HFF-Myc (cell line): Measurements from ENCODE around the gene SETBP1.

Experiments
- DNase-seq: peaks from one replicate; pipeline ENCODE4 v3.0.0-alpha.2; 2011; ENCODE audit warnings: low read depth; ENCODE audit errors: extremely low read depth
- H3K4me3 ChIP-seq: replicated peaks from 2 replicates; pipeline ENCODE4 v1.5.1; 2011; ENCODE audit warnings: low read depth, mild to moderate bottlenecking, control low read depth, low read length
- TF ChIP-seq, protein P1 (sequence below): IDR thresholded peaks from 2 replicates; pipeline ENCODE4 v1.5.1; 2012; ENCODE audit warnings: mild to moderate bottlenecking, low read depth, low read length, control low read depth; ENCODE audit errors: missing control alignments

Gene SETBP1

DNA sequence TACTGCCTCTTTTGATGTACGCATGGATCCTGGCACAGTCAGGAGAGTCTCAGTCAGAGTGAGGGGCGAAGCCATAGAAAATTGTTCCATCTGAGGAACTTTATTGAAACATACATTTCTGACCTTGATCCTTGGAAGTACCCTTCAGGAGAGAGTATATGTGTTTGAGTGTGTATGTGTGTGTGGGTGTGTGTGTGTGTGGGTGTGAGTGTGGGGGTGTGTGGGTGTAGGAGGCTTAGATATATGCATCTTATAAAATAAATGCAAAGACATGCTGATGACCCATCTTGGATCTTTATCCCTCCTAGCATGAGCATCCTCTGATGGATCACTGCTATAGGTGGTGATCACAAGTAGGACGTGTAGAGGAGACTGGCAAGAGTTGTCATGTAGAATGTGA is 93.5 kb downstream of the SETBP1 start:
- no peak for DNase-seq
- no peak overlapping the region for H3K4me3 ChIP-seq
- TF ChIP-seq, protein P1, sequence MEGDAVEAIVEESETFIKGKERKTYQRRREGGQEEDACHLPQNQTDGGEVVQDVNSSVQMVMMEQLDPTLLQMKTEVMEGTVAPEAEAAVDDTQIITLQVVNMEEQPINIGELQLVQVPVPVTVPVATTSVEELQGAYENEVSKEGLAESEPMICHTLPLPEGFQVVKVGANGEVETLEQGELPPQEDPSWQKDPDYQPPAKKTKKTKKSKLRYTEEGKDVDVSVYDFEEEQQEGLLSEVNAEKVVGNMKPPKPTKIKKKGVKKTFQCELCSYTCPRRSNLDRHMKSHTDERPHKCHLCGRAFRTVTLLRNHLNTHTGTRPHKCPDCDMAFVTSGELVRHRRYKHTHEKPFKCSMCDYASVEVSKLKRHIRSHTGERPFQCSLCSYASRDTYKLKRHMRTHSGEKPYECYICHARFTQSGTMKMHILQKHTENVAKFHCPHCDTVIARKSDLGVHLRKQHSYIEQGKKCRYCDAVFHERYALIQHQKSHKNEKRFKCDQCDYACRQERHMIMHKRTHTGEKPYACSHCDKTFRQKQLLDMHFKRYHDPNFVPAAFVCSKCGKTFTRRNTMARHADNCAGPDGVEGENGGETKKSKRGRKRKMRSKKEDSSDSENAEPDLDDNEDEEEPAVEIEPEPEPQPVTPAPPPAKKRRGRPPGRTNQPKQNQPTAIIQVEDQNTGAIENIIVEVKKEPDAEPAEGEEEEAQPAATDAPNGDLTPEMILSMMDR, result no peak

DNA sequence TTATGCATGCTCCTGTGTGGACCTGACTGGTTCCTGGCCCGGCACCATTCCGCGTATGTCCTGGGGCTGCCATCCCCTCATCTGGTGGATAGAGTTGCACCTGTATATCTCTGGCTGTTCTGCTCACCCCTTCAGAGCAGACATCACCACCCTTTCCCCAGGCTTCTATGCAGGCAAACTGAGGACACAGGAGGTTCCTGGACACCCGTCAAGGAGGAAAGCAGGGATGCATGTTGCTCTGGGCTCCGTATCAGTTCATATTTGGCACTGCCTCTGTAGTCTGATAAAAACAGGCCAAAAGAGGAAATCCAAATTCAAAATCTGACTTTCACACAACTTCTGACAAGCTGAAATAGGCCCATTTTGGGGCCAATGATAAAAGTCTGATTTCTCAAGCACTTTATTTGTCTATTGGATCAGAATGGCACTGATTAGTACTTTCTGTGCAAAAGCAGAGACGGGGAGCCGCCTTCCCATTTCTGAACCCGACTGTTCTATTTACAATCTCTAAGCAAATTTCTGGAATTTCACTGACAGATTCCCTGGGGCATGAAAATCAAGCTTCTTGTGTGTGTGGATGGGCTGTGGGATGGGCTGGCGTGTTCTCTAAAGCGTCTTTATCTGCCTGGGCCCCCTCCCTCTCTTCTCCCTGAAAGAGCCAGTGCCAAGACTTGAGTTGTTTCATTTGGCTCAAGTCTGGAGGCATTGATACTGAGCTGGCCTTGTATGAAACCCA is 96.9 kb downstream of the SETBP1 start:
- no peak overlapping the region for H3K4me3 ChIP-seq
- no peak for DNase-seq
- TF ChIP-seq, protein P1, result no peak

DNA sequence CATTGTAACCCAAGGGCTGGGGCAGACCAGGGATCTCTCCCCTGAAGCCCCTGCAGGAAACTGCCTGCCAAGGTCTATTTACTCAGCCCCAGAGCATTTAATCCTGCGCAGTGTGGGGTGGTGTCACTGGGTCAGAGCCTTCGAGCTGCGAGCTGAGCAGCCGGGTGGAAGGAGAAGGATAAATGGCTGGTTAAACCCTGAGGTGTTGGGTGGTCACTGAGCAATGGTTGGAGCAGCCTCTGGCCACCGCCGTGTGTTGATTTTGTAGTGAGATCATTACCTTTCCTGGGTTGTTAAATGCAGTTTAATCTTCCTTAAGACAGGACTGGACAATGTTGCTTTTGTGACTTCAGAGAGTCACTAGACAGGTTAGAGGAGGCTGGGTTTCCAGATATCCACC is 98.1 kb downstream of the SETBP1 start:
- H3K4me3 ChIP-seq, result no peak overlapping the region
- TF ChIP-seq, protein P1, result no peak
- DNase-seq, result no peak

DNA sequence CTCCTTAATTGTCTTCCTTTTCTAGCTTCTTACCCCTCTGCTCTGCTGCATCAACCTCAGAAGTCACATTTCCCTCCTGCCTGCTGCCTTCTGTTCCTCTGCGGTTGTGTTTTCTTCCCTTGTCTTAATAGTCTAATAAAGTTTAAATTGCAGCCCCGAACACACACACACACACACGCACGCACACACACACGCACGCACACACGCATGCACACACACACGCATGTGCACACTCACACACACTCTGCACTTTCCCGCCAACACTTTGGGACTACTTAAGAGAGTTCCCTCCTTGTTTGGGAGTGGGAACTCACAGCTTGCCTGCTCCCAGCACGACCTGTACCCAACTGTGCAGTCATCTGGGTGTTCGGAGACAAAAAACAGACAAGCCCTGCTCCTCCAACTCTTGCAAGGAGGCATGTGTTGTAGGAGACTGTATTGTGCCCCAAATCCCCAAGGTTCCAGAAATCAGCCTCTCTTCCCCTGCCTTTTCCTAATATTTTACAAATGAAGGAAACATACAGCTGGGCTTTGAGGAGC is 99.1 kb downstream of the SETBP1 start:
- TF ChIP-seq, protein P1, result no peak
- DNase-seq, result no peak
- H3K4me3 ChIP-seq, result no peak overlapping the region

DNA sequence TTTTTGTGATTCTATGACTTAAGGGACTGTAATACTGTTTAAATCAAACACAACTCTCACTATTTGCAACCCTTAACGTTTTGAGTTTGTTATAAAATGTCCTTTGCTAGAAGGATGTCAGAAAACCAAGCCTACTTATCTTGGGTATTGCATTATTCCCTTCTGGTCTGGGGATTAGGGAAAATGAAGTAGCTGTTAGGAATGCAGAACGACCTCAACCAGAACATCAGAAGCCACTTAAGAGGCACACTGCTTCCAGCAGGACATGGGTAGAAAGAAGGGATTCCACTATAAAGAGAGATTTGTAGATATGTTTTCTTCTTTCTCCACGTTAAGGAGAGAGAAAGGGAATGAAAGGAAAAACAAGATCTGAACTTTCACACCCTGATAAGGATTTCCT is 101.2 kb downstream of the SETBP1 start:
- TF ChIP-seq, protein P1, result no peak
- DNase-seq, result peak; percentile 9

DNA sequence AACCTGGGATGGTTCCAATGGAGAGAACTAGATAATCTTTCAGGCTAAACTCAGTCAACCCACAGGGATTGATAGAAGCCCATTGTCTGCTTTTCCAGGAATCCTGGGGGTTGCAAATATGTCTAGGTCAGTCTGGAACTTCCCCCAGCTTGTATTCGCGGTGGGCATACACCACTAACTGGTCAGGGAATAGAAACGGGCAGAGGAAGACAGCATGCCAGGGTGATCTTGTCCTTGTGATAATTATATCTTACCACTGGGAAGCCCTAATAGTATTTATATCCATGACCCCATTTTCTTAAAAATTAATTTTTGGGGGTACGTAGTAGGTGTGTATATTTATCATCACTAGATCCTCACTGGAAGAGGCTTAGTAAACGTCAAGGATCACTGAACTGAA is 101.9 kb downstream of the SETBP1 start:
- no peak for DNase-seq
- TF ChIP-seq, protein P1, result no peak
- no peak overlapping the region for H3K4me3 ChIP-seq

More for the DNA sequence above, 101.2 kb downstream of the SETBP1 start:
- H3K4me3 ChIP-seq, result no peak overlapping the region
